Loucy (cell line): ENCODE results near the gene S100A7A.

ENCODE experiments used
- CTCF ChIP-seq: fragments of 200-600 bp; sonication (generic); conservative IDR thresholded peaks from 2 replicates; pipeline ENCODE4 v1.5.1; 2014; ENCODE audit warnings: mild to moderate bottlenecking, antibody characterized with exemption, low read length
- EZH2phosphoT487 ChIP-seq: fragments of 200-600 bp; IDR thresholded peaks from 2 replicates; pipeline ENCODE4 v1.6.1; 2018; ENCODE audit warnings: antibody characterized with exemption, mild to moderate bottlenecking, moderate library complexity, borderline replicate concordance

- peak; percentile 72 for TF ChIP-seq CTCF
- TF ChIP-seq EZH2phosphoT487, result no peak
These were observed 11.6 kb upstream of the S100A7A start for GRCh38 chr1:153404768-153405167.
